Measurements from ENCODE around the gene INPP5A.

INPP5A gene

GRCh38 chr10:132712291-132712690 lies 174.7 kb downstream of the INPP5A start:
- Histone ChIP-seq H3K4me1 (ENCODE audit: control insufficient read depth, insufficient read depth, low read length) (peaks cover 28% of the 10 kb centered on the region), H3K36me3 (ENCODE audit: control insufficient read depth, insufficient read depth, low read length) (no peaks in the 10 kb centered on the region), H3K9ac (ENCODE audit: low read length) (no peak overlapping the region)

GRCh38 chr10:132712743-132713142 lies 175.2 kb downstream of the INPP5A start:
- Histone ChIP-seq H3K36me3 (ENCODE audit: control insufficient read depth, insufficient read depth, low read length) (no peaks in the 10 kb centered on the region), H3K27me3 (ENCODE audit: control insufficient read depth, insufficient read depth, low read length) (no peaks in the 10 kb centered on the region), H3K4me3 (ENCODE audit: low read depth, low read length) (no peak overlapping the region), H3K4me1 (ENCODE audit: control insufficient read depth, insufficient read depth, low read length) (peaks cover 28% of the 10 kb centered on the region), H3K9me3 (ENCODE audit: control insufficient read depth, insufficient read depth, low read depth, low read length) (no peaks in the 10 kb centered on the region), H3K27ac (ENCODE audit: low read depth, low read length) (no peak overlapping the region), H3K9ac (ENCODE audit: low read length) (no peak overlapping the region)

More at GRCh38 chr10:132712291-132712690, 174.7 kb downstream of the INPP5A start:
- Histone ChIP-seq H3K4me3 (ENCODE audit: low read depth, low read length) (no peak overlapping the region), H3K27me3 (ENCODE audit: control insufficient read depth, insufficient read depth, low read length) (no peaks in the 10 kb centered on the region), H3K9me3 (ENCODE audit: control insufficient read depth, insufficient read depth, low read depth, low read length) (no peaks in the 10 kb centered on the region), H3K27ac (ENCODE audit: low read depth, low read length) (no peak overlapping the region)

- Histone ChIP-seq H3K9ac (ENCODE audit: low read length) (peak overlapping the region; percentile 25), H3K9me3 (ENCODE audit: control insufficient read depth, insufficient read depth, low read depth, low read length) (peaks cover 3% of the 10 kb centered on the region; the same call in 1 of the 2 replicates), H3K27me3 (ENCODE audit: control insufficient read depth, insufficient read depth, low read length) (no peaks in the 10 kb centered on the region), H3K4me3 (ENCODE audit: low read depth, low read length) (peak overlapping the region; percentile 8; the same call in 1 of the 2 replicates), H3K36me3 (ENCODE audit: control insufficient read depth, insufficient read depth, low read length) (no peaks in the 10 kb centered on the region), H3K4me1 (ENCODE audit: control insufficient read depth, insufficient read depth, low read length) (peaks cover 27% of the 10 kb centered on the region), H3K27ac (ENCODE audit: low read depth, low read length) (no peak overlapping the region)
Measured at GRCh38 chr10:132713421-132714095, 176.0 kb downstream of the INPP5A start.

GRCh38 chr10:132714096-132714985 lies 176.8 kb downstream of the INPP5A start:
- Histone ChIP-seq H3K27ac (ENCODE audit: low read depth, low read length) (peak overlapping the region; percentile 7; the same call in 1 of the 2 replicates), H3K9me3 (ENCODE audit: control insufficient read depth, insufficient read depth, low read depth, low read length) (peaks cover 4% of the 10 kb centered on the region; the same call in 1 of the 2 replicates), H3K27me3 (ENCODE audit: control insufficient read depth, insufficient read depth, low read length) (no peaks in the 10 kb centered on the region), H3K4me3 (ENCODE audit: low read depth, low read length) (peak overlapping the region; percentile 8; the same call in 1 of the 2 replicates), H3K36me3 (ENCODE audit: control insufficient read depth, insufficient read depth, low read length) (no peaks in the 10 kb centered on the region), H3K9ac (ENCODE audit: low read length) (peak overlapping the region; percentile 59), H3K4me1 (ENCODE audit: control insufficient read depth, insufficient read depth, low read length) (peaks cover 24% of the 10 kb centered on the region)

GRCh38 chr10:132714986-132715775 lies 177.6 kb downstream of the INPP5A start:
- H3K4me1 ChIP-seq (ENCODE audit: control insufficient read depth, insufficient read depth, low read length) = peaks cover 24% of the 10 kb centered on the region
- H3K27me3 ChIP-seq (ENCODE audit: control insufficient read depth, insufficient read depth, low read length) = no peaks in the 10 kb centered on the region
- H3K9ac ChIP-seq (ENCODE audit: low read length) = no peak overlapping the region
- no peak overlapping the region for H3K4me3 ChIP-seq (ENCODE audit: low read depth, low read length)
- H3K9me3 ChIP-seq (ENCODE audit: control insufficient read depth, insufficient read depth, low read depth, low read length) = peaks cover 4% of the 10 kb centered on the region; the same call in 1 of the 2 replicates
- H3K36me3 ChIP-seq (ENCODE audit: control insufficient read depth, insufficient read depth, low read length) = no peaks in the 10 kb centered on the region
- H3K27ac ChIP-seq (ENCODE audit: low read depth, low read length) = no peak overlapping the region; the same call in 1 of the 2 replicates

GRCh38 chr10:132715776-132716680 lies 178.4 kb downstream of the INPP5A start:
- H3K4me1 ChIP-seq (ENCODE audit: control insufficient read depth, insufficient read depth, low read length) = peaks cover 24% of the 10 kb centered on the region
- peaks cover 4% of the 10 kb centered on the region; the same call in 1 of the 2 replicates for H3K9me3 ChIP-seq (ENCODE audit: control insufficient read depth, insufficient read depth, low read depth, low read length)
- H3K9ac ChIP-seq (ENCODE audit: low read length) = no peak overlapping the region
- H3K4me3 ChIP-seq (ENCODE audit: low read depth, low read length) = no peak overlapping the region
- no peaks in the 10 kb centered on the region for H3K27me3 ChIP-seq (ENCODE audit: control insufficient read depth, insufficient read depth, low read length)
- H3K36me3 ChIP-seq (ENCODE audit: control insufficient read depth, insufficient read depth, low read length) = no peaks in the 10 kb centered on the region
- no peak overlapping the region for H3K27ac ChIP-seq (ENCODE audit: low read depth, low read length)

- Histone ChIP-seq H3K4me1 (ENCODE audit: control insufficient read depth, insufficient read depth, low read length) (peaks cover 24% of the 10 kb centered on the region), H3K27me3 (ENCODE audit: control insufficient read depth, insufficient read depth, low read length) (no peaks in the 10 kb centered on the region), H3K27ac (ENCODE audit: low read depth, low read length) (no peak overlapping the region), H3K9ac (ENCODE audit: low read length) (no peak overlapping the region), H3K9me3 (ENCODE audit: control insufficient read depth, insufficient read depth, low read depth, low read length) (peaks cover 4% of the 10 kb centered on the region; the same call in 1 of the 2 replicates), H3K4me3 (ENCODE audit: low read depth, low read length) (no peak overlapping the region), H3K36me3 (ENCODE audit: control insufficient read depth, insufficient read depth, low read length) (no peaks in the 10 kb centered on the region)
Measured at GRCh38 chr10:132716691-132717490, 179.3 kb downstream of the INPP5A start.

GRCh38 chr10:132721725-132722124 lies 184.1 kb downstream of the INPP5A start:
- Histone ChIP-seq H3K9ac (ENCODE audit: low read length) (no peak overlapping the region), H3K27ac (ENCODE audit: low read depth, low read length) (no peak overlapping the region), H3K4me1 (ENCODE audit: control insufficient read depth, insufficient read depth, low read length) (peaks cover 8% of the 10 kb centered on the region; the same call in 1 of the 2 replicates), H3K27me3 (ENCODE audit: control insufficient read depth, insufficient read depth, low read length) (no peaks in the 10 kb centered on the region), H3K36me3 (ENCODE audit: control insufficient read depth, insufficient read depth, low read length) (no peaks in the 10 kb centered on the region), H3K4me3 (ENCODE audit: low read depth, low read length) (no peak overlapping the region), H3K9me3 (ENCODE audit: control insufficient read depth, insufficient read depth, low read depth, low read length) (peaks cover 4% of the 10 kb centered on the region; the same call in 1 of the 2 replicates)

- Histone ChIP-seq H3K27me3 (ENCODE audit: control insufficient read depth, insufficient read depth, low read length) (no peaks in the 10 kb centered on the region), H3K9ac (ENCODE audit: low read length) (no peak overlapping the region), H3K4me1 (ENCODE audit: control insufficient read depth, insufficient read depth, low read length) (peaks cover 8% of the 10 kb centered on the region; the same call in 1 of the 2 replicates), H3K27ac (ENCODE audit: low read depth, low read length) (no peak overlapping the region), H3K4me3 (ENCODE audit: low read depth, low read length) (no peak overlapping the region), H3K9me3 (ENCODE audit: control insufficient read depth, insufficient read depth, low read depth, low read length) (peaks cover 4% of the 10 kb centered on the region; the same call in 1 of the 2 replicates), H3K36me3 (ENCODE audit: control insufficient read depth, insufficient read depth, low read length) (no peaks in the 10 kb centered on the region; the same call in 1 of the 2 replicates)
Measured at GRCh38 chr10:132722394-132723329, 185.1 kb downstream of the INPP5A start.

All from HUES6 (cell line).